OCI-LY1 (cell line): ENCODE data around the gene CALB2.

Experiments used
- CTCF ChIP-seq: fragments of 200-600 bp; sonication (generic), shearing (Covaris generic); IDR thresholded peaks from 2 replicates; pipeline ENCODE4 v1.5.1; 2017; ENCODE audit warnings: mild to moderate bottlenecking, antibody characterized with exemption, low read length, moderate library complexity, mixed read lengths
- EZH2 ChIP-seq: fragments of 200-600 bp; sonication (generic), shearing (Covaris generic); IDR thresholded peaks from 2 replicates; pipeline ENCODE4 v1.8.0; 2017; ENCODE audit warnings: borderline replicate concordance, mixed run types, mild to moderate bottlenecking, antibody characterized with exemption, low read length, moderate library complexity, mixed read lengths

DNA sequence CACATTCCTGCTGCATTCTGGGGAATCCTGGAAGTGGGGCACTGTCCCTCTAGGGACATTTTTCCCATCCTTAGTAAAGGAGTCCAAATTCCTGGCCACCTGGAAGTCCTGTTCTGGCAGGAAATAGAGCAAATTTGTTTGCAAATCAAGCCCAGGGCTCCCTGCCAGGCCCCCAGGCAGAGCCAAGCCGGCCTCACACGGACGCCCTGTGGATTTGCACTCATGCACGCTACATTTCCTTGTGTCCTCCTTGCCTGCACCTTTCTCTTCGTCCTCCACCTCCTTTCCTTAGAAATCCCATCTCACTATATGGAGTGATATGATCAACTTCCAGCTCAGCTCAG lies 7.0 kb upstream of the CALB2 start:
- TF ChIP-seq CTCF (no peak), EZH2 (no peak)
